CD8-positive, alpha-beta memory T cell (primary cell): ENCODE measurements around the gene HS3ST4. TPM values are rescaled to one million over a fixed set of nuclear protein-coding genes. Genes with fewer than 3 reads are reported as not detected.
"Not testable (repeated sequence)": the region's sequence is repeated elsewhere in the genome, so short reads cannot be mapped to it uniquely, and the experiment has no call there.

Source experiments
- CTCF ChIA-PET: fragments of 350-600 bp; sonication (Branson Sonifier 250); formaldehyde crosslinking; loops from one replicate; lab custom pipeline; 2021; ENCODE audit warnings: antibody characterized with exemption; lab: Charles Lee
- POLR2A ChIA-PET: fragments of 350-600 bp; sonication (Branson Sonifier 250); formaldehyde crosslinking; loops from one replicate; lab custom pipeline; 2021; ENCODE audit warnings: antibody characterized with exemption; lab: Charles Lee
- DNase-seq, 5 donors: peaks; one replicate each; pipeline versions ENCODE4 v3.0.0 to v3.0.0-alpha.2; 2020 to 2022; ENCODE audit warnings: mixed read lengths in 1 of 5
- H3K27ac ChIP-seq: one replicate; pipeline ENCODE4 v1.7.0; 2013; ENCODE audit warnings: low read depth, mild to moderate bottlenecking, low read length, moderate library complexity
- H3K27me3 ChIP-seq: 2 replicates; pipeline ENCODE4 v1.7.0; 2013; ENCODE audit warnings: low read length, mild to moderate bottlenecking; ENCODE audit not compliant: insufficient read depth, poor library complexity, severe bottlenecking
- H3K36me3 ChIP-seq: 2 replicates; pipeline ENCODE4 v1.7.0; 2013; ENCODE audit warnings: mild to moderate bottlenecking, low read length, moderate library complexity; ENCODE audit not compliant: insufficient read depth
- H3K4me1 ChIP-seq: 2 replicates; pipeline ENCODE4 v1.7.0; 2013; ENCODE audit warnings: mild to moderate bottlenecking, low read length, moderate library complexity; ENCODE audit not compliant: insufficient read depth
- H3K4me3 ChIP-seq: 2 replicates; pipeline ENCODE4 v1.7.0; 2013; ENCODE audit warnings: mild to moderate bottlenecking, low read length
- H3K9me3 ChIP-seq: 2 replicates; pipeline ENCODE4 v1.7.0; 2013; ENCODE audit warnings: mild to moderate bottlenecking, low read length
- H3K27ac Mint-ChIP-seq, 8 donors: one replicate each; pipeline ENCODE4 v1.8.0; 2020 to 2021; ENCODE audit warnings: mixed read lengths in 8 of 8, mild to moderate bottlenecking in 6 of 8, inconsistent platforms in 3 of 8, moderate library complexity in 3 of 8
- H3K27me3 Mint-ChIP-seq, 2 donors: one replicate each; pipeline ENCODE4 v1.8.0; 2020 to 2021; ENCODE audit warnings: mixed read lengths in 2 of 2, mild to moderate bottlenecking in 1 of 2, moderate library complexity in 1 of 2
- H3K36me3 Mint-ChIP-seq, 3 donors: one replicate each; pipeline ENCODE4 v1.8.0; 2020 to 2021; ENCODE audit warnings: mixed read lengths in 3 of 3, inconsistent platforms in 1 of 3, mild to moderate bottlenecking in 1 of 3
- H3K4me1 Mint-ChIP-seq, 3 donors: one replicate each; pipeline ENCODE4 v1.8.0; 2020 to 2021; ENCODE audit warnings: mixed read lengths in 3 of 3, inconsistent platforms in 1 of 3, mild to moderate bottlenecking in 1 of 3
- H3K4me3 Mint-ChIP-seq, 7 donors: one replicate each; pipeline ENCODE4 v1.8.0; 2020 to 2021; ENCODE audit warnings: mixed read lengths in 7 of 7, mild to moderate bottlenecking in 6 of 7, moderate library complexity in 4 of 7, inconsistent platforms in 2 of 7
- H3K9me3 Mint-ChIP-seq, 5 donors: one replicate each; pipeline ENCODE4 v1.8.0; 2020 to 2022; ENCODE audit warnings: mixed read lengths in 5 of 5, mild to moderate bottlenecking in 3 of 5, moderate library complexity in 2 of 5, inconsistent platforms in 1 of 5
- polyA plus RNA-seq: library from polyadenylated mRNA; unstranded; fragments of 300-500 nt; fragmentation: Illumina TruSeq; gene quantifications from one replicate; pipeline ENCODE4 v1.2.3, GENCODE V29; 2021
- total RNA-seq, 2 experiments: library from RNA; stranded (reverse); gene quantifications; one replicate each; pipeline ENCODE4 v1.2.3, GENCODE V29; 2021

The HS3ST4 gene
- total and polyA plus RNA-seq, 3 experiments from 2014 or later, result not detected

- POLR2A ChIA-PET, H3K4me3 ChIP-seq, CTCF ChIA-PET, H3K9me3 Mint-ChIP-seq, H3K27ac ChIP-seq, H3K27ac Mint-ChIP-seq, H3K4me1 ChIP-seq, H3K4me1 Mint-ChIP-seq, H3K36me3 Mint-ChIP-seq, H3K27me3 ChIP-seq, H3K4me3 Mint-ChIP-seq, DNase-seq, H3K9me3 ChIP-seq, H3K27me3 Mint-ChIP-seq, H3K36me3 ChIP-seq: not testable (repeated sequence)
Observed at GRCh38 chr16:26032661-26033060, 340.9 kb downstream of the HS3ST4 start.

- Mint-ChIP-seq H3K27me3 (peaks cover 0 to 6% of the 10 kb centered on the region in 2 donors), H3K4me3 (no peak overlapping the region), H3K36me3 (no peaks in the 10 kb centered on the region), H3K4me1 (no peaks in the 10 kb centered on the region), H3K9me3 (peaks cover 0 to 2% (median 0%) of the 10 kb centered on the region in 5 donors), H3K27ac (no peak overlapping the region)
- no peaks in the 10 kb centered on the region for H3K9me3 ChIP-seq
- no peaks in the 10 kb centered on the region for H3K27me3 ChIP-seq
- CTCF ChIA-PET, result no interaction called here
- H3K36me3 ChIP-seq, result no peaks in the 10 kb centered on the region
- no peak overlapping the region for H3K4me3 ChIP-seq
- POLR2A ChIA-PET, result no interaction called here
- no peaks in the 10 kb centered on the region for H3K4me1 ChIP-seq
- no peak for DNase-seq
- H3K27ac ChIP-seq, result no peak overlapping the region
Observed at GRCh38 chr16:26041952-26042668, 350.4 kb downstream of the HS3ST4 start.

GRCh38 chr16:26050472-26050871 lies 358.7 kb downstream of the HS3ST4 start:
- Mint-ChIP-seq H3K27ac (no peak overlapping the region), H3K4me1 (no peaks in the 10 kb centered on the region), H3K27me3 (peaks cover 1 to 3% of the 10 kb centered on the region in 2 donors), H3K9me3 (peaks cover 0 to 5% (median 0%) of the 10 kb centered on the region in 5 donors), H3K4me3 (no peak overlapping the region), H3K36me3 (no peaks in the 10 kb centered on the region)
- Histone ChIP-seq H3K27me3 (no peaks in the 10 kb centered on the region), H3K4me3 (no peak overlapping the region), H3K9me3 (no peaks in the 10 kb centered on the region), H3K27ac (no peak overlapping the region), H3K36me3 (no peaks in the 10 kb centered on the region), H3K4me1 (no peaks in the 10 kb centered on the region)
- ChIA-PET POLR2A (no interaction called here), CTCF (no interaction called here)
- DNase-seq, result no peak

- Histone ChIP-seq H3K9me3 (no peaks in the 10 kb centered on the region), H3K27ac (no peak overlapping the region), H3K27me3 (no peaks in the 10 kb centered on the region), H3K4me1 (no peaks in the 10 kb centered on the region), H3K4me3 (no peak overlapping the region), H3K36me3 (no peaks in the 10 kb centered on the region)
- Mint-ChIP-seq H3K36me3 (no peaks in the 10 kb centered on the region), H3K9me3 (peaks cover 0 to 5% (median 0%) of the 10 kb centered on the region in 5 donors), H3K27me3 (peaks cover 1 to 3% of the 10 kb centered on the region in 2 donors), H3K27ac (no peak overlapping the region), H3K4me1 (no peaks in the 10 kb centered on the region), H3K4me3 (no peak overlapping the region)
- no peak for DNase-seq
- ChIA-PET POLR2A (no interaction called here), CTCF (no interaction called here)
Observed at GRCh38 chr16:26051063-26051462, 359.3 kb downstream of the HS3ST4 start.

- no peaks in the 10 kb centered on the region for H3K36me3 Mint-ChIP-seq
- no peak overlapping the region for H3K4me3 ChIP-seq
- H3K27me3 Mint-ChIP-seq, result peaks cover 3% of the 10 kb centered on the region in 2 donors
- H3K4me1 ChIP-seq, result no peaks in the 10 kb centered on the region
- ChIA-PET POLR2A (no interaction called here), CTCF (no interaction called here)
- no peak overlapping the region for H3K4me3 Mint-ChIP-seq
- H3K27ac Mint-ChIP-seq, result no peak overlapping the region
- peaks cover 0 to 3% (median 2%) of the 10 kb centered on the region in 5 donors for H3K9me3 Mint-ChIP-seq
- no peak overlapping the region for H3K27ac ChIP-seq
- no peaks in the 10 kb centered on the region for H3K27me3 ChIP-seq
- H3K9me3 ChIP-seq, result no peaks in the 10 kb centered on the region
- no peak for DNase-seq
- no peaks in the 10 kb centered on the region for H3K36me3 ChIP-seq
- H3K4me1 Mint-ChIP-seq, result no peaks in the 10 kb centered on the region
Observed at GRCh38 chr16:26053889-26054288, 362.1 kb downstream of the HS3ST4 start.

GRCh38 chr16:26058326-26058725 lies 366.6 kb downstream of the HS3ST4 start:
- Histone ChIP-seq H3K9me3 (no peaks in the 10 kb centered on the region), H3K4me1 (no peaks in the 10 kb centered on the region), H3K27me3 (no peaks in the 10 kb centered on the region), H3K36me3 (no peaks in the 10 kb centered on the region), H3K4me3 (no peak overlapping the region), H3K27ac (no peak overlapping the region)
- Mint-ChIP-seq H3K27ac (no peak overlapping the region), H3K9me3 (peaks cover 0 to 3% (median 2%) of the 10 kb centered on the region in 5 donors), H3K4me3 (no peak overlapping the region), H3K27me3 (peaks cover 0 to 2% of the 10 kb centered on the region in 2 donors), H3K36me3 (no peaks in the 10 kb centered on the region), H3K4me1 (no peaks in the 10 kb centered on the region)
- no peak for DNase-seq
- CTCF ChIA-PET, result no interaction called here
- POLR2A ChIA-PET, result no interaction called here

- no peaks in the 10 kb centered on the region for H3K36me3 Mint-ChIP-seq
- no peak for DNase-seq
Observed at GRCh38 chr16:26070302-26071100, 378.7 kb downstream of the HS3ST4 start.

GRCh38 chr16:26071101-26071866 lies 379.5 kb downstream of the HS3ST4 start:
- Histone ChIP-seq H3K4me1 (no peaks in the 10 kb centered on the region), H3K9me3 (no peaks in the 10 kb centered on the region), H3K27ac (no peak overlapping the region), H3K4me3 (no peak overlapping the region), H3K36me3 (no peaks in the 10 kb centered on the region), H3K27me3 (no peaks in the 10 kb centered on the region)
- Mint-ChIP-seq H3K27me3 (peaks cover 3% of the 10 kb centered on the region in 2 donors), H3K36me3 (no peaks in the 10 kb centered on the region), H3K9me3 (peaks cover 0 to 2% (median 0%) of the 10 kb centered on the region in 5 donors), H3K27ac (no peak overlapping the region), H3K4me3 (no peak overlapping the region), H3K4me1 (no peaks in the 10 kb centered on the region)
- CTCF ChIA-PET, result no interaction called here
- POLR2A ChIA-PET, result no interaction called here
- no peak for DNase-seq

More at GRCh38 chr16:26070302-26071100, 378.7 kb downstream of the HS3ST4 start:
- Mint-ChIP-seq H3K27me3 (peaks cover 3% of the 10 kb centered on the region in 2 donors), H3K4me3 (no peak overlapping the region), H3K4me1 (no peaks in the 10 kb centered on the region), H3K27ac (no peak overlapping the region), H3K9me3 (peaks cover 0 to 2% (median 0%) of the 10 kb centered on the region in 5 donors)
- no peaks in the 10 kb centered on the region for H3K4me1 ChIP-seq
- ChIA-PET CTCF (no interaction called here), POLR2A (no interaction called here)
- no peaks in the 10 kb centered on the region for H3K27me3 ChIP-seq
- no peaks in the 10 kb centered on the region for H3K36me3 ChIP-seq
- no peak overlapping the region for H3K4me3 ChIP-seq
- H3K27ac ChIP-seq, result no peak overlapping the region
- no peaks in the 10 kb centered on the region for H3K9me3 ChIP-seq
